Fibroblast of lung (primary cell): ENCODE data around the gene CTSO.

ENCODE experiments used
- EZH2 ChIP-seq: IDR thresholded peaks from 2 replicates; pipeline ENCODE4 v1.5.1; 2012; ENCODE audit warnings: low read length, control low read depth, mild to moderate bottlenecking; ENCODE audit errors: missing control alignments
- TF ChIP-seq, protein P1 (sequence below), 2 donors: IDR thresholded peaks in 1 of 2; conservative IDR thresholded peaks in 1 of 2; 1 replicate in 1 of 2; 2 replicates in 1 of 2; pipeline ENCODE4 v1.5.1; 2011 to 2012; ENCODE audit warnings: low read length in 2 of 2, control low read depth in 1 of 2, inconsistent platforms in 1 of 2, low read depth in 1 of 2, mild to moderate bottlenecking in 1 of 2

DNA sequence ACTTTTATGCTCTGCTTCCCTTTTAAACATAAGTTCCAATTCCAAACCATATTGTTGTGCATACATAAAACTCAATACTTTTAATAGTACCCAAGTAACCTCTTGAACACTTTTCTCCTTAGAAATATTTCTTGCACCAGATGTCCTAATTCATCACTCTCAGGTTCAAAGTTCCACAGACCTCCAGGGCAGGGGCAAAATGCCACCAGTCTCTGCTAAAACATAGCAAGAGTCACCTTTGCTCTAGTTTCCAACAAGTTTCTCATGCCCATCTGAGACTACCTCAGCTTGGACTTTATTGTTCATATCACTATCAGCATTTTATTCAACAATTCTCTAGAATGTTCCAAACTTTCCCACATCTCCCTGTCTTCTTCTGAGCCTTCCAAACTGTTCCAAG, 73.9 kb downstream of the CTSO start:
- TF ChIP-seq, protein P1, sequence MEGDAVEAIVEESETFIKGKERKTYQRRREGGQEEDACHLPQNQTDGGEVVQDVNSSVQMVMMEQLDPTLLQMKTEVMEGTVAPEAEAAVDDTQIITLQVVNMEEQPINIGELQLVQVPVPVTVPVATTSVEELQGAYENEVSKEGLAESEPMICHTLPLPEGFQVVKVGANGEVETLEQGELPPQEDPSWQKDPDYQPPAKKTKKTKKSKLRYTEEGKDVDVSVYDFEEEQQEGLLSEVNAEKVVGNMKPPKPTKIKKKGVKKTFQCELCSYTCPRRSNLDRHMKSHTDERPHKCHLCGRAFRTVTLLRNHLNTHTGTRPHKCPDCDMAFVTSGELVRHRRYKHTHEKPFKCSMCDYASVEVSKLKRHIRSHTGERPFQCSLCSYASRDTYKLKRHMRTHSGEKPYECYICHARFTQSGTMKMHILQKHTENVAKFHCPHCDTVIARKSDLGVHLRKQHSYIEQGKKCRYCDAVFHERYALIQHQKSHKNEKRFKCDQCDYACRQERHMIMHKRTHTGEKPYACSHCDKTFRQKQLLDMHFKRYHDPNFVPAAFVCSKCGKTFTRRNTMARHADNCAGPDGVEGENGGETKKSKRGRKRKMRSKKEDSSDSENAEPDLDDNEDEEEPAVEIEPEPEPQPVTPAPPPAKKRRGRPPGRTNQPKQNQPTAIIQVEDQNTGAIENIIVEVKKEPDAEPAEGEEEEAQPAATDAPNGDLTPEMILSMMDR (conservative IDR thresholded peaks at IDR 0.05 in 1 of 2, IDR thresholded peaks at IDR 0.05 in 1 of 2; ENCODE audit: low read depth in 1 of 2, low read length in 2 of 2) = no peak
- no peak for TF ChIP-seq EZH2
